GM19467 (cell line): ENCODE results near the gene C10orf53.

ENCODE experiments used
- ATAC-seq: cut with Tn5 transposase; IDR thresholded peaks from one replicate; pipeline ENCODE4 v1.9.1; 2021; ENCODE audit warnings: mild to moderate bottlenecking, moderate library complexity; ENCODE audit not compliant: unreplicated experiment

The C10orf53 gene, protein sequence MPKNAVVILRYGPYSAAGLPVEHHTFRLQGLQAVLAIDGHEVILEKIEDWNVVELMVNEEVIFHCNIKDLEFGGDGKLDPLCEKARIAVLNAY

GRCh38 chr10:49679480-49679893 lies at the start of gene C10orf53:
C10orf53 (plus strand) TSS chr10:49679651; CDS start chr10:49679698, 47 bp downstream.
- no peak for ATAC-seq

GRCh38 chr10:49631975-49632374 lies 47.5 kb upstream of the C10orf53 start:
- ATAC-seq: no peak

DNA sequence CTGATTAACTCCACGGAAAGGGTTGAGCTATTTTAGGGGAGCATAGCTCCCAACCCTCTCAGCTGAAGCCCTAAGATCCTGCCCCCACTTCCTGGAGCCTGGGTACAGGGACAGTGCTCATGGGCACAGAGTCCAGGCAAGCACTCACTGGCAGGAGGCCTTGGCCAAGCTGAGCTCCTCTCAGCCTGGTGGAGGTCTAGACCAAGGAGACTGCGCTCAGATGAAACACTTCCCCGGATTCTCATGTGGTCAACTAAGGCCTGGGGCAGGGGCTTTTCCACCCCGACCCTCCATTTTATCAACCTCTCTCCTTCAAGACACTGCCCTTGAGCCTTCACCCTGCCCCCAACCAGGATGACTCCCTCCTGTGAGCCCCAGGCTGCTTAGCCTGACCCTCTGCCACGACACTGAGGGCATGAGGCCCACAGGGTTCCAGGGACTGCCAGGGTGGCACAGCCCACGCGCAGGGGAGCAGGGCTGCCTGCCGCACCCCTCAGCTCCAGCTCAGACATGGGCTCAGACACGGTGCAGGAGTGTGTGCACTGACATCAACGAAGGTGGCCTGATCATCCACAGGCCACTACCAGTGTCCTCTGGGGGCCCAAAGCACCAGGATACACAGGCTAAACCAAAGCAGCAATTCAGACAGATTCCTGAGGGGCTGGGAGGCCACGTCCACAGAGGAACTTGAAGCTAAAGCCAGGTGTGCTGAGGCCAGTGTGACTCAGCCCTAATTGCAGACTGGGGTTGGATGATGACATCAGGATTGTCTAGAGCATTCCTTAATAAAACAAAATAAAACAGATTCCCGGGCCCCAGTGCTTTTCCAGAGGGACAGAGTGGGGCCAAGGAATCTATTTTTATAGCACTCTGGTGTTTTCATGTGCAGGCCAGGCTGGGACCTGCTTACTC lies 46.8 kb upstream of the C10orf53 start:
- no peak for ATAC-seq

- no peak for ATAC-seq
Measured at GRCh38 chr10:49633327-49634068, 46.0 kb upstream of the C10orf53 start.

GRCh38 chr10:49634069-49634660 lies 45.3 kb upstream of the C10orf53 start:
- no peak for ATAC-seq

DNA sequence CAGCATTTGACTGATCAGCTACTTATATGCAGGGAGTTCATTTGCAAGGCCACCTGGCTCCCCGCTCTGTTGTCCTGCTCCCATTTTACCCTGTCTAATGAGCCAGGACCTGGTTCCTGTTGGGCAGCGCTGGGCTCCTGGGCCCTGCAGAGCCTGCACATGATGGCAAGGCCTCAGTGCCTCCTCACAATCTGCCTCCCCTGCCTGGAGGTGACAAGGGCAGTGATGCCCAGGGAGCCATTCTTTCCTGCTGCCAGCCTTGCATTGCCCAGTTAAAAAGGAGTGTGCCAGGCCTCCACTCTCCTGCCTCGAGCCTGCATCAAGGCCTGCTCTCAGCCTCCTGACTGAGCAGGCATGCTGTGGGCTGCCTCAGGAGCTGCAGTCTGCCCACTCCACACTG lies 37.1 kb upstream of the C10orf53 start:
- no peak for ATAC-seq

GRCh38 chr10:49643241-49644034 lies 36.0 kb upstream of the C10orf53 start:
- no peak for ATAC-seq

GRCh38 chr10:49644035-49644646 lies 35.3 kb upstream of the C10orf53 start:
- no peak for ATAC-seq

- ATAC-seq: no peak
Measured at GRCh38 chr10:49645417-49645816, 34.0 kb upstream of the C10orf53 start.

- ATAC-seq: no peak
Measured at GRCh38 chr10:49645871-49646870, 33.3 kb upstream of the C10orf53 start.

DNA sequence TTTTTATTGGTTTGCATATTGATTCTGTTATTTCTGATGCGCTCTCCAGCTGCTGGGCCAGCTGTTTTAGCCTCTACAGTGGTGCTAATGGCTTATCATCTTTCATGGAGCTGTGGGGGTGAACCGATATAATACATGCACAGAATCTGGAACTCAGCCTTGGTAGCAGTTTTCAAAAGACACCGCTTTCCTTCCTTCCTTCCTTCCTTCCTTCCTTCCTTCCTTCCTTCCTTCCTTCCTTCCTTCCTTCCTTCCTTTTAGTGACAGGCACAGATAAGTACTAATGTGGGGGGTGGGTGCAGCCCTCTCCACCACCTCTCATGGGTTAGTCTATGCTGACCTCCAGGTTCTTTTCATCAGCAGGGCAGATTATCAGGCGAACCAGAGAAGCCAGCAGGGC lies 31.9 kb upstream of the C10orf53 start:
- ATAC-seq: no peak

DNA sequence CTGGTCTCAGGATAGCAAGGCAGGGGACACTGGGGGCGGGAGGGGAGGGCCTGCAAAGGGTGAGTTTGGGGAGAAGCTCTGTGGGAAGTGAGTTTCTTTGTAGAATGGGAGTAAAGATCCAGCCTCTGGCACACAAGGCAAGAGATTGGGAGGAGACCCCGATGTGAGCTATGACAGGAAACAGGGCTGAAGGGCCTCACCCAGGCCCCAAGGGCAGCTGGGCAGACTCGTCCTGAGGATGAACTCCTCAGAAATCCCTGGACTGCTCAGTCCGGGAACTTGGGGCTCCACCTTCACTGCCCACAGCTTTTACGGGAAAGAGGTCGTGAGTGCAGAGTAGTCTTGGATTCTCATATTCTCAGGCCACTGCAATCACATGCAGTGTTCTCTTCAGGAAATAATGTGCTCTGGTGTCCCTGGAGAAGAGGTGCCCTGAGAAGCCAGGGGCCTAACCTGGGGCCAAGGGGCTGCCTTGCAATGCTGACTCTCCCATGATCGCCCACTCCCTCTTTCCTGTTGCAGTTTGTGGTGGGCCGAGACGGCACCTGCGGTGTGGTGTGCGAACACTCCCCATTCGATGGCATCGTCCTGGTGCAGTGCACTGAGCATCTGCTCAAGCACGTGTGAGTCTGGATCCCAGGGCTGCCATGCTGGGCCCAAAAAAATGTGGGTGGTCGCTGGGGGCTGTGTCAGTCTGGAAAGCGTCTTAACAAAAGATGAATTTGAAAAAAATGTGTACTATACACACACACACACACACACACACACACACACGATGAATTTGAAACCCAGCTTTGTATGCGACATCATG lies 31.3 kb upstream of the C10orf53 start:
- no peak for ATAC-seq

DNA sequence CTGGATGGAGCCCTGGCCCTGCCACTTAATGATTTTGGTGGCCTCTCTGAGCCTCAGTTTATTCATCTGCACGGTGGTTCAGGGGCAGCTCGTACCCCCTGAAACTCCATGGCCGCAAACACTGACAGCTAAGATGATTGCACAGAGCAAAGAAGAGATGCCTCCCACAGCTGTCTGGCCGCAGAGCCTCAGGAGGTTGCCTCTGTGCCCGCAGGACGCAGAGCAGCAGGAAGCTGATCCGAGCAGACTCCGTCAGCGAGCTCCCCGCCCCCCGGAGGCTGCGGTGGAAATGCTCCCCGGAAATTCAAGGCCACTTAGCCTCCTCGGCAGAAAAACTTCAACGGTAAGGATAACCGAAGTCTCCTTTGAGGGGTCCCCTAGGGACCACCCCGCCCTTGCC lies 30.2 kb upstream of the C10orf53 start:
- ATAC-seq: no peak

- ATAC-seq: no peak
Measured at GRCh38 chr10:49649936-49650723, 29.3 kb upstream of the C10orf53 start.

DNA sequence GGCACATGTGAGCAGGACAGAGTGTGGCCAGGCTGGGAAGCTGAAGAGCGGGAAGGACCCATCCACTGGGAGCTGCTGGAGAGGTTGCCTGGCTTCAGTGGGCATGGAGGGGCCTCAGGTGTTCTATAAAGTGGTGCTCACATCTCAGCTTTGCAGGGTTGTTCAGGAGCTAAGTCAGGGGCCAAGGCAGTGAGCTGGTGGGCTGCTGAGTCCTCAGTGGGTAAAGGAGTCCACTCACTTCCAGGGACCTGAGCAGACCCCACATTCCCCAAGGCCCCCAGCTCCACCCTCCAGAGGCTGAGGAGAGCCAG lies 28.8 kb upstream of the C10orf53 start:
- ATAC-seq: no peak

DNA sequence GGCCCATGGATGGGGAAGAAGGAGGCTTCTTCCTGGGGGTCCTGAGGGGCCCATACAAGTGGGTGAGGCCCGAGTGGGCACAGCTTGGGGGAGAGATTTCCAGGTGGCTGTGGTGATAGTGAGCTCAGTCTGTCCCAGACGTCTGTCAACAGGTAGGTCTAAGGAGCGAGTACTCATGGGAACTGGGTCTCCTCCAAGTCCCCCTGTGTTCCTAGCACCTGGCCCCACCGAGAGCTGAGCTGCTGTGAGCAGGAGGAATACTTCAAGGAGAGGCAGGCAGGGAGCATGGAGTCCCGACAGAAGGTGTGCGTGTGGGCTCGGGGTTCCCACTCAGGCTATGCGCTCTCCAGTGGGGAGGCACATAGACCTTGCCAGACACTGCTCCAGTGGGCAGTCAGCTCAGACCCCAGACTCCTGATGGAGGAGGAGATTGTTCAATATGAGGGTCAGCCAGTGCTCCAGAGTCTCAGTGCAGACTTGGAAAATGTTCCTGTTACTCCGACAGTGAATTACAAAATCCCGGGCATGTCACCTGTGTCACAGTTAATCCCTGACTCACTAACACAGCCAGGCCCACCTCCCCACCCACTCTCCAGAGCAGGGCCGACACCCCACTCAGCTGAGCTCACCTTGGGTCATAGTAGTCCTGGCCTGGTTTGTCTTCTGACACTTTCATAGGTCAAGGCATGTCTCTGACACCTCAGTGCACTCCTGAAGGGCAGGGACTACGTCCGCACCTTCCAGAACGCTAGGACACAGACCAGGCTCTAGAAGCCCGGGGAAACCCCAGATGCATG lies 28.2 kb upstream of the C10orf53 start:
- no peak for ATAC-seq

DNA sequence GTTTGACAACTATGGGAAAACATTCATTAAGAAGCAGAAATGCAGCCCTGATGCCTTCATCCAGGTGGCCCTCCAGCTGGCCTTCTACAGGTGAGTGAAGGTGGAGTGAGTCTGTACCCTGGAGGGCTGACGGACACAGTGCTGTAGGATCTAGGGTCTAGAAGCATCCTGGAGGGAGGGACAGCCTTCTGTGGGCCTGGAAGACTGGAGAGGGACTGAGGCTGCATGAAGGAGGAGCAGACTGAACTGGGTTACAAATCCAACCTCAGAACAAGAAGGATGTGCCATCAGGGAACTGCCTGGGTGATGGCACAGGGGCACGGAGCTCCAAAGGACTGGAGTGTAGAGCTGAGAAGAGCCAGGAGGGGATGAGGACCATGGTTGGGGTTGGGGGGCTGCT lies 27.5 kb upstream of the C10orf53 start:
- no peak for ATAC-seq
